Stomach smooth muscle (tissue), 2 donors: Measurements from ENCODE around the gene TMEM212.
A peak's percentile ranks its signal among the peaks of the same experiment; 100 is the strongest.
"Not testable (repeated sequence)": the region's sequence is repeated elsewhere in the genome, so short reads cannot be mapped to it uniquely, and the experiment has no call there.

Source experiments
- H3K27ac ChIP-seq: one replicate; pipeline ENCODE4 v1.7.0; 2013; ENCODE audit warnings: mild to moderate bottlenecking, low read length, inconsistent platforms
- H3K27me3 ChIP-seq, 2 donors: one replicate each; pipeline ENCODE4 v1.7.0; 2013; ENCODE audit warnings: low read length in 2 of 2; ENCODE audit not compliant: insufficient read depth in 2 of 2, control insufficient read depth in 1 of 2
- H3K36me3 ChIP-seq, 2 donors: one replicate each; pipeline ENCODE4 v1.7.0; 2013; ENCODE audit warnings: low read length in 2 of 2; ENCODE audit not compliant: control insufficient read depth in 2 of 2, insufficient read depth in 2 of 2
- H3K4me1 ChIP-seq: one replicate; pipeline ENCODE4 v1.7.0; 2013; ENCODE audit warnings: low read length; ENCODE audit not compliant: control insufficient read depth, insufficient read depth
- H3K4me3 ChIP-seq, 2 donors: one replicate each; pipeline ENCODE4 v1.7.0; 2013; ENCODE audit warnings: low read length in 2 of 2
- H3K9ac ChIP-seq, 2 donors: one replicate each; pipeline ENCODE4 v1.7.0; 2013; ENCODE audit warnings: low read length in 2 of 2, mild to moderate bottlenecking in 1 of 2
- H3K9me3 ChIP-seq, 2 donors: one replicate each; pipeline ENCODE4 v1.7.0; 2013; ENCODE audit warnings: low read length in 2 of 2; ENCODE audit not compliant: control insufficient read depth in 2 of 2
- donor health status: healthy.
- donor health status: Pancreatic carcinoma.

The TMEM212 gene

GRCh38 chr3:171813897-171814460 lies 29.2 kb upstream of the TMEM212 start:
- Histone ChIP-seq H3K4me3 (no peak overlapping the region), H3K4me1 (peaks cover 6% of the 10 kb centered on the region), H3K27ac (no peak overlapping the region), H3K27me3 (no peaks in the 10 kb centered on the region), H3K36me3 (no peaks in the 10 kb centered on the region), H3K9me3 (no peaks in the 10 kb centered on the region), H3K9ac (no peak overlapping the region)

- H3K4me1 ChIP-seq, H3K27ac ChIP-seq, H3K9ac ChIP-seq, H3K4me3 ChIP-seq, H3K9me3 ChIP-seq, H3K36me3 ChIP-seq, H3K27me3 ChIP-seq: not testable (repeated sequence)
Observed at GRCh38 chr3:171814662-171815061, 28.5 kb upstream of the TMEM212 start.

- Histone ChIP-seq H3K27ac (no peak overlapping the region), H3K4me3 (no peak overlapping the region), H3K27me3 (no peaks in the 10 kb centered on the region), H3K36me3 (no peaks in the 10 kb centered on the region), H3K4me1 (no peaks in the 10 kb centered on the region), H3K9me3 (no peaks in the 10 kb centered on the region), H3K9ac (no peak overlapping the region)
Observed at GRCh38 chr3:171815973-171816595, 27.1 kb upstream of the TMEM212 start.

- no peak overlapping the region for H3K27ac ChIP-seq
- no peaks in the 10 kb centered on the region for H3K4me1 ChIP-seq
- H3K27me3 ChIP-seq: no peaks in the 10 kb centered on the region
Observed at GRCh38 chr3:171817074-171817800, 25.9 kb upstream of the TMEM212 start.

GRCh38 chr3:171821044-171821443 lies 22.1 kb upstream of the TMEM212 start:
- H3K27me3 ChIP-seq: no peaks in the 10 kb centered on the region
- no peak overlapping the region for H3K4me3 ChIP-seq
- no peaks in the 10 kb centered on the region for H3K36me3 ChIP-seq
- H3K27ac ChIP-seq: no peak overlapping the region
- H3K9ac ChIP-seq: no peak overlapping the region
- H3K9me3 ChIP-seq: no peaks in the 10 kb centered on the region
- H3K4me1 ChIP-seq: no peaks in the 10 kb centered on the region

More at GRCh38 chr3:171817074-171817800, 25.9 kb upstream of the TMEM212 start:
- H3K36me3 ChIP-seq: no peaks in the 10 kb centered on the region
- H3K4me3 ChIP-seq: no peak overlapping the region
- H3K9me3 ChIP-seq: no peaks in the 10 kb centered on the region
- H3K9ac ChIP-seq: no peak overlapping the region

GRCh38 chr3:171821778-171822358 lies 21.3 kb upstream of the TMEM212 start:
- H3K36me3 ChIP-seq: no peaks in the 10 kb centered on the region
- no peaks in the 10 kb centered on the region for H3K4me1 ChIP-seq
- no peak overlapping the region for H3K9ac ChIP-seq
- no peak overlapping the region for H3K4me3 ChIP-seq
- no peaks in the 10 kb centered on the region for H3K9me3 ChIP-seq
- no peak overlapping the region for H3K27ac ChIP-seq
- no peaks in the 10 kb centered on the region for H3K27me3 ChIP-seq

- no peaks in the 10 kb centered on the region for H3K27me3 ChIP-seq
- no peaks in the 10 kb centered on the region for H3K9me3 ChIP-seq
- no peak overlapping the region for H3K27ac ChIP-seq
- H3K36me3 ChIP-seq: no peaks in the 10 kb centered on the region
- H3K4me1 ChIP-seq: no peaks in the 10 kb centered on the region
- H3K4me3 ChIP-seq: no peak overlapping the region
- H3K9ac ChIP-seq: no peak overlapping the region
Observed at GRCh38 chr3:171822431-171823106, 20.6 kb upstream of the TMEM212 start.

- Histone ChIP-seq H3K9ac (no peak overlapping the region), H3K4me3 (no peak overlapping the region), H3K4me1 (no peaks in the 10 kb centered on the region), H3K36me3 (no peaks in the 10 kb centered on the region), H3K9me3 (no peaks in the 10 kb centered on the region), H3K27me3 (no peaks in the 10 kb centered on the region), H3K27ac (no peak overlapping the region)
Observed at GRCh38 chr3:171824116-171824515, 19.0 kb upstream of the TMEM212 start.

- H3K9ac ChIP-seq: no peak overlapping the region
- no peaks in the 10 kb centered on the region for H3K4me1 ChIP-seq
- H3K27ac ChIP-seq: peak overlapping the region; percentile 42
- H3K27me3 ChIP-seq: no peaks in the 10 kb centered on the region
- no peak overlapping the region for H3K4me3 ChIP-seq
- H3K36me3 ChIP-seq: no peaks in the 10 kb centered on the region
- no peaks in the 10 kb centered on the region for H3K9me3 ChIP-seq
Observed at GRCh38 chr3:171824824-171825221, 18.3 kb upstream of the TMEM212 start.

GRCh38 chr3:171825222-171825828 lies 17.8 kb upstream of the TMEM212 start:
- Histone ChIP-seq H3K4me1 (no peaks in the 10 kb centered on the region), H3K27me3 (no peaks in the 10 kb centered on the region), H3K9me3 (no peaks in the 10 kb centered on the region), H3K27ac (peak overlapping the region; percentile 42), H3K9ac (no peak overlapping the region), H3K4me3 (no peak overlapping the region), H3K36me3 (no peaks in the 10 kb centered on the region)
